SH-SY5Y (cell line): Measurements from ENCODE around the gene OGFR.

Source experiments
- GATA2 ChIP-seq: IDR thresholded peaks from 2 replicates; pipeline ENCODE4 v1.6.1; 2011; ENCODE audit warnings: mild to moderate bottlenecking, low read depth, low read length
- GATA3 ChIP-seq: IDR thresholded peaks from 2 replicates; pipeline ENCODE4 v1.6.1; 2011; ENCODE audit warnings: low read depth, mild to moderate bottlenecking, low read length, moderate library complexity

GRCh38 chr20:62860391-62860923 is 55.8 kb downstream of the OGFR start:
- TF ChIP-seq GATA3 (no peak), GATA2 (no peak)
